ENCODE measurements around the gene ESYT3. TPM values are rescaled to one million over a fixed set of nuclear protein-coding genes. Genes with fewer than 3 reads are reported as not detected.

Gene ESYT3
- total RNA-seq, 2 donors from 2014 or later: not detected

Other genes with a start within 250 kb of the ESYT3 start
- 10 to 100 TPM; 50.2 to 56.6 TPM for gene ARMC8, start 247.3 kb upstream of the ESYT3 start, total RNA-seq
- gene NME9, start 104.8 kb upstream of the ESYT3 start, total RNA-seq: not detected
- gene MRAS, start 86.0 kb upstream of the ESYT3 start, total RNA-seq: 10 to 100 TPM in 1 of 2 donors, 1 to 10 TPM in 1; 2.8 to 12.3 TPM
- gene CEP70, start 159.6 kb downstream of the ESYT3 start, total RNA-seq: 10 to 100 TPM in 1 of 2 donors, 1 to 10 TPM in 1; 9.9 to 10.5 TPM
- gene FAIM, start 174.2 kb downstream of the ESYT3 start, total RNA-seq: 1 to 10 TPM; 6.8 to 9.6 TPM

Data from natural killer cell treated with Interleukin-12 subunit alpha and Interleukin-12 subunit beta and Interleukin-15 and Interleukin-18, amount 100 ng/mL, for 72 hours (primary cell).